Ectodermal cell (in vitro differentiated cells): ENCODE results near the gene TBX2.

Source experiments
- H3K27ac ChIP-seq: 2 replicates; pipeline ENCODE4 v1.7.0; 2013; ENCODE audit warnings: mild to moderate bottlenecking, low read depth, low read length; ENCODE audit not compliant: insufficient read depth, poor library complexity, severe bottlenecking
- H3K27me3 ChIP-seq: 2 replicates; pipeline ENCODE4 v1.7.0; 2013; ENCODE audit warnings: mild to moderate bottlenecking, low read length; ENCODE audit not compliant: insufficient read depth, control insufficient read depth, poor library complexity, severe bottlenecking
- H3K36me3 ChIP-seq: one replicate; pipeline ENCODE4 v1.7.0; 2013; ENCODE audit warnings: low read length; ENCODE audit not compliant: control insufficient read depth, insufficient read depth
- H3K4me1 ChIP-seq: one replicate; pipeline ENCODE4 v1.7.0; 2013; ENCODE audit warnings: low read length; ENCODE audit not compliant: control insufficient read depth, insufficient read depth
- H3K4me3 ChIP-seq: 2 replicates; pipeline ENCODE4 v1.7.0; 2013; ENCODE audit warnings: low read depth, low read length, control low read depth; ENCODE audit not compliant: insufficient read depth
- H3K9me3 ChIP-seq: 2 replicates; pipeline ENCODE4 v1.7.0; 2013; ENCODE audit warnings: mild to moderate bottlenecking, low read length, moderate library complexity; ENCODE audit not compliant: control insufficient read depth
- WGBS, 2 experiments: methylation state at CpG; one replicate each; pipeline ENCODE4 v1.1.7; 2013; ENCODE audit warnings: missing lambda C conversion rate in 2 of 2; 5-methylcytosine and 5-hydroxymethylcytosine counted together

Gene TBX2

DNA sequence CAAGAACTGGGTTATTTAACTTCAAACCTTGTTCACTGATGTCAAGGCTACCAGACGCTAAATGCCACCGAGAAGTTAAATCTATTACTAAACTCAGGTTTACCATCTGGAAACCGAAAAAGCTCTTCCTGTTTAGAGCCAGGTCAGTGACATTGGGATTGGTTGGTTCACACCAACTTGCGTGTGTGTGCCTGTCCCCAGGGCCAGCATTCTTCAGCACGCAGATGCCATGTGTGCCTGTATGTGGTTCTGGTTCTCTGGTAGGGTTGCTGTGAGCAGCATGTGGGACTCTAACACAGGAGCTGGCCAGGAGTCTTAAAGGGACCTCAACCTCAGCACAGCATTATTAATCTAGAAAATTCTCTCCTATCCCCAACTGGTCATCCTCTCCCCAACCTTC lies 18.1 kb upstream of the TBX2 start:
- no peaks in the 10 kb centered on the region for H3K36me3 ChIP-seq
- no peaks in the 10 kb centered on the region for H3K27me3 ChIP-seq
- no peaks in the 10 kb centered on the region for H3K4me1 ChIP-seq
- 94 to 97% methylated on average over 5 of the region's 5 CpGs for WGBS, 2 experiments
- H3K4me3 ChIP-seq: no peak overlapping the region
- H3K27ac ChIP-seq: no peak overlapping the region
- H3K9me3 ChIP-seq: no peaks in the 10 kb centered on the region

DNA sequence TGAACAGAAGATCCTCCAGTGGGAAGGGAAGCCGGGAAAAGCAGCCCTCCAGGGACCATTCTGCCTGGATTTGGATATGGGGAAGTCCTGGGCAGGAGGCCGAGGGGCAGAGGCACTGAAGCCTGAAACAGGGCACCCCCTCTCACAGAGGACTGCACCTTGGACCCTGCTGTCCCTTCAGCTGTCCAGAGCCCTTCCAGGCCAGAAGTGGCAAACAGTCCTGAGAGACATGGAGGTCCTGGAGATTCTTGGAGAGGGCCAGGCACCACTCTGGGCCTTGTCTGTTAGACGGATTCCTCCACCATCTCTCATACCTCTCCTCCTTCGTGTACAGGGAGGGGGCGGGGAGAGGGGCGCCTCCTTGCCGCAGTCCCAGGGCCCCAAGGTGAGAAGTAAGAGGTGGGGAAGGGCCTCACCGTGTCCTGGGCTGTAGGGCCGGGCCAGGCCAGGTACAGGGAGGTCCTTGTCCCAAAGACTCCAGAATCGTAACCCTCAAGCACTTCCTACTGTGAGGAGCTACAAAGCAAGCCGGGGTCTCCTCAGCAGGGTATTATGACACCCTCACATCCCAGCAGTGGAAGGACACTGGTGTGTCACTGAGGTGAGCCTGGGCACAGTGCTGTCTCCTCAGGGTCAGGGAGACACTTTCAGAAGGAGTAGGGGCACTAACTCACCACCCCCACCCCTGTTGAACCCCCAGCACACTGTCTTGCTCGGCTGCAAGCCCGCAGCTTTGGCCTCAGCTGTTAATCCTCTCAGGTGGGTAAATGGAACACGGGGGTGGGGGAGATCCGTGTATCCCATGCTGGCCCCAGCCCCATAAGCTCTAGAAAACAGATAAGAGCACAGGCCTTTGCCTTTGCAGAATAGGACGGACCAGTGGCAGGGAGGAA lies 16.6 kb upstream of the TBX2 start:
- no peaks in the 10 kb centered on the region for H3K9me3 ChIP-seq
- no peaks in the 10 kb centered on the region for H3K27me3 ChIP-seq
- no peak overlapping the region for H3K27ac ChIP-seq
- H3K4me3 ChIP-seq: no peak overlapping the region
- no peaks in the 10 kb centered on the region for H3K4me1 ChIP-seq
- no peaks in the 10 kb centered on the region for H3K36me3 ChIP-seq
- 92% methylated on average over 16 of the region's 16 CpGs for whole genome bisulfite sequencing, 2 experiments

DNA sequence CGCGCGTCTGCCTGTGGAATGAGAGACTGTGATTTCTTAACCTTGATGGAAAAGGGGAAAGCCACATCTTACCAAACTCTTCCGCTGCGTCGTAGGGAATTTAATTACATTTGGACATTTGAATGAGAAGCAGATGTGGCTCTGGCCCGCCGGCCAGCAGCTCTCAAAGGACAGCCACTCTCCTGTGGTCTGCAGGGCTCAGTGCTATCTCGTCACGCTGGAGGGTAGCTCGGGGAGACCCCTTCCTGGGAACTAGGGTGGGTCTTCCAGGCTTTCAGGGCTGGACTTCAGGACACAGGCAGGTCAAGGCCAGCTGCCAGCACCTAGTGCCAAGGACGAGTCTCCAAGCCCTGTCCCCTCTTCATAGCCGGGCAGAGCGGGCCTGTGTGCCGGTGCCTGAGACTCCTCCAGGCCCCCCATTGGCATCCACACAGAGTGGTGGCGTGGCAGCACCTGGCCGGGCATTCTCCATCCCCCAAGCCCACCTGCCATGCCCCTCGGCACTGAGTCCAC lies 15.9 kb upstream of the TBX2 start:
- H3K36me3 ChIP-seq: no peaks in the 10 kb centered on the region
- H3K27me3 ChIP-seq: no peaks in the 10 kb centered on the region
- no peak overlapping the region for H3K4me3 ChIP-seq
- no peaks in the 10 kb centered on the region for H3K9me3 ChIP-seq
- H3K27ac ChIP-seq: no peak overlapping the region
- 94 to 97% methylated on average over 18 of the region's 18 CpGs for WGBS, 2 experiments
- H3K4me1 ChIP-seq: no peaks in the 10 kb centered on the region

DNA sequence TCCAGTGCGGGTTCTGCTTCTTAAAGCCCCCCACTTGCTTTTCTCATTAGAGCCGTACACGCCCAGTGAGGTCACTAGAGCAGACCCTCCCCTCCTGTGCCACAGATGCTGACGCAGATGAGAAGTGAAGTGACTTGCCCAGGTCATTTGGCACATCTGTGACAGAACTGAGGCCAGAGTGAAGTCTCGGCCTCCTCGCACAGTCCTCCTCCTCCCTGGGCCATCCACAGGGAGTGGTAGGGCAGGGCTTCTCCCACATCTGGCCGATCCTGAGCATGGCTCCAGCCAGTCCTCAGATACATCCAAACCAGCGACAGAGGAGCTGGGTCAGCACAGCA lies 15.3 kb upstream of the TBX2 start:
- no peaks in the 10 kb centered on the region for H3K4me1 ChIP-seq
- no peaks in the 10 kb centered on the region for H3K36me3 ChIP-seq
- no peaks in the 10 kb centered on the region for H3K27me3 ChIP-seq
- H3K27ac ChIP-seq: no peak overlapping the region
- 92 to 93% methylated on average over 8 of the region's 8 CpGs for WGBS, 2 experiments
- no peaks in the 10 kb centered on the region for H3K9me3 ChIP-seq
- H3K4me3 ChIP-seq: no peak overlapping the region

DNA sequence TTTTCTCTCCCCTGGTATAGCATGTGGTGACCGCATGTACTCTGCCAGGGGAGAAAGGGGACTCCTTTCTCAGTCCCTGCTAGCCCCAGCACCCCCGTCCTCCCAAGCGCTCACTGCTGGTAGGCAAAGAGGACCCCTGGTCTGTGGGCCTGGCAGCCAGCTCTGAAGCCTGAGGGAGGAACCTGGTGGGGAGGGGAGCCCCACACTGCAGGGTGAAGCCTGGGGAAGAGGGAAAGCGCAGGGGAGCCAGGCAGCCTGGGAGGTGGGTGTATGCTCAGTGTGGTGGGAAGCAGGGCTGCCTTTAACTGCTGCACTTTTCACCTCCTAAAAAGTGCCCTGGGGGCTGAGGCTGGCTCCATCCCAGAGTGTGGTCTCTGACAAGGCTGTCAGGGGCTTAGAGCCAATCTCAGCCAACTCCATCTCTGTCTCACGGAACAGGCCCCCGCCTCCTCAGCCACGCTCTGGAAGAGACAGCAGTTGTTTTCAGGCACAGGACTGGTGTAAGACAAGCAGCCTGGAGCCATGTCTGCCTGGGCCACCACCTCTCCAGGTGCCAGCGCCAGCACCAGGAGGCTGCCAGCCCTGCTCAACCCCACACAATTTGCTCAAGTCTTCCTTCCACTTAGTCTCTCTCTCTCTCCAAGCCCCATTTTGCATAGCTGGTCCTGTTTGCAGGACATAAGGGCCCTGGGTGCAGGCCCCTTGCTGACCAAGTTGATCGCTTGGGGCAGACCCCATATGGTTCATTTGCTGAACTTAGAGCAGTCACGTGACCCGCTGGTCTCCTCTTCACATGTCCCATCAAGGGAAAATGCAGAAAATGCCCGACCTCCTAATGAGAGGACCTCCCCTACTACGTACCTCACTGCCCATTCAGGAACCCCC lies 14.7 kb upstream of the TBX2 start:
- no peaks in the 10 kb centered on the region for H3K9me3 ChIP-seq
- H3K27me3 ChIP-seq: no peaks in the 10 kb centered on the region
- WGBS, 2 experiments: 87% methylated on average over 13 of the region's 13 CpGs
- no peak overlapping the region for H3K4me3 ChIP-seq
- H3K27ac ChIP-seq: no peak overlapping the region
- no peaks in the 10 kb centered on the region for H3K36me3 ChIP-seq
- no peaks in the 10 kb centered on the region for H3K4me1 ChIP-seq

DNA sequence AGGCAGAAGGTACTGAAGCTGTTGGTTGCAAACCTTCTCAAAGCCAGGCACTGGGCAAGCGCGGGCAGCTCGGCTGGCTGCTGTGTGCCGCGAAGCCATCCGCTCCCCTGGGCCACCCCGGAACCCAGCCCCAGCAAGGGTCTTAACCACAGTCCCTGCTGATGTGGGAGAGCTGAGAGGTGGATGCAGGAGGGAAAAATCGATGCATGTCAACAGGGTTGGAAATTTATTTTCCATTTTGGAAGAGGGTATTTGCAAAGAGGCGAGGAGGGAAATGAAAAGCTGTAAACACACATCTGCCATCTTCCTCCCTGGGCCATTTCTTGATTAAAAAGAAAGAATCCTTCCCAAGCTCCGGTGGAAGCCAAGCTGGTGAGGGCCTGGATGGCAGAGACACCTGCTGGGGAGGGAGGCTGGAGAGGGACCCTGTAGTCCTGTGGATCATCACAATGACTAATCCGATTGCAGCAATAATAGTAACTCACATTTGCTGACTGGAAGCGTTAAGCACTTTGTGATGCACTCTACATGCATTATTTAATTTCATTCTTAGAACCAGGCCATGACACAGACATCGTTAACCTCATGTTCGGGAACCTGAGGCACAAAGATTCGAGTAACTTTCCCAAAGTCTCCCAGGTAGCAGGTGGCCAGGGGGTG lies 13.9 kb upstream of the TBX2 start:
- Histone ChIP-seq H3K27ac (no peak overlapping the region), H3K36me3 (no peaks in the 10 kb centered on the region), H3K9me3 (no peaks in the 10 kb centered on the region), H3K4me3 (no peak overlapping the region), H3K27me3 (no peaks in the 10 kb centered on the region), H3K4me1 (no peaks in the 10 kb centered on the region)
- 94% methylated on average over 15 of the region's 15 CpGs for WGBS, 2 experiments

DNA sequence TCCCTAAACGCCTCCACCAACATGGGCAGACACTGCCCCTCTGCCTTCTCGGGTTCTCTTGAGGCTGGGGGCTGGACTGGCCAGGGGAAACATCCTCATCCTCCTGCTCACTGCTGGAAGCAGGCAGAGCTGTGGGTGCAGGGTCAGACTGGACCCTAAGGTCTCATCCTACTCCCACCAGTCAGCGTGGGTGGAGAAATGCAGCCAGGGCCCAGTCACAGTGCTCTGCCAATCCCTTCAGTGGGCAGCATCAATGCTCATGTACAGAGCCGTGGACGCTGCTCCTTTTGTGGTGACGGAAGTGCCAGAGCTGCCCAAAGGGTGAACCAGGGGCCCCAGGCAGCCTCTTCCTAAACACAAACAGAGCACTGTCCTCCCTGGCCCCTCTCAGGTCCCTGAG lies 13.4 kb upstream of the TBX2 start:
- Histone ChIP-seq H3K9me3 (no peaks in the 10 kb centered on the region), H3K36me3 (no peaks in the 10 kb centered on the region), H3K27ac (no peak overlapping the region), H3K4me1 (no peaks in the 10 kb centered on the region), H3K4me3 (no peak overlapping the region), H3K27me3 (no peaks in the 10 kb centered on the region)
- WGBS, 2 experiments: 88 to 89% methylated on average over 6 of the region's 6 CpGs

DNA sequence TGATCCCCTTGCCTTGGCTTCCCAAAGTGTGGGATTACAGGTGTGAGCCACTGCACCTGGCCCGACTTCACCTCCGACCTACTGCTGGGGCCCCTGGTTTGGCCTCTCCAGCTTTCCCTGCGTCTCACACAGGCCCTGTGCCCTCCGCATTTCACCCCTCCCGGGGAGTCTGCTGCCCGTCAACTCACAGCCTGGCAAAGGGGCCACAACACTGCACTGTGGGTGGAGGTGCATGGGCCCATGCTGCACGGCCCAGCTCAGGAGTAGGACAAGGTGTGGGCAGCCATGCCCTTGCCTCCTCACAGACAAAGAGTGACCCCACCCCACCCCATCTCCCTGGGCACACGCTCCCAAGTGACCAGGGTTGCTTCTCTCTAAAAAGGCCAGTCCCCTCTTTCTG lies 12.6 kb upstream of the TBX2 start:
- no peaks in the 10 kb centered on the region for H3K9me3 ChIP-seq
- no peaks in the 10 kb centered on the region for H3K4me1 ChIP-seq
- 95 to 96% methylated on average over 8 of the region's 8 CpGs for WGBS, 2 experiments
- H3K36me3 ChIP-seq: no peaks in the 10 kb centered on the region
- H3K27ac ChIP-seq: no peak overlapping the region
- no peak overlapping the region for H3K4me3 ChIP-seq
- no peaks in the 10 kb centered on the region for H3K27me3 ChIP-seq

DNA sequence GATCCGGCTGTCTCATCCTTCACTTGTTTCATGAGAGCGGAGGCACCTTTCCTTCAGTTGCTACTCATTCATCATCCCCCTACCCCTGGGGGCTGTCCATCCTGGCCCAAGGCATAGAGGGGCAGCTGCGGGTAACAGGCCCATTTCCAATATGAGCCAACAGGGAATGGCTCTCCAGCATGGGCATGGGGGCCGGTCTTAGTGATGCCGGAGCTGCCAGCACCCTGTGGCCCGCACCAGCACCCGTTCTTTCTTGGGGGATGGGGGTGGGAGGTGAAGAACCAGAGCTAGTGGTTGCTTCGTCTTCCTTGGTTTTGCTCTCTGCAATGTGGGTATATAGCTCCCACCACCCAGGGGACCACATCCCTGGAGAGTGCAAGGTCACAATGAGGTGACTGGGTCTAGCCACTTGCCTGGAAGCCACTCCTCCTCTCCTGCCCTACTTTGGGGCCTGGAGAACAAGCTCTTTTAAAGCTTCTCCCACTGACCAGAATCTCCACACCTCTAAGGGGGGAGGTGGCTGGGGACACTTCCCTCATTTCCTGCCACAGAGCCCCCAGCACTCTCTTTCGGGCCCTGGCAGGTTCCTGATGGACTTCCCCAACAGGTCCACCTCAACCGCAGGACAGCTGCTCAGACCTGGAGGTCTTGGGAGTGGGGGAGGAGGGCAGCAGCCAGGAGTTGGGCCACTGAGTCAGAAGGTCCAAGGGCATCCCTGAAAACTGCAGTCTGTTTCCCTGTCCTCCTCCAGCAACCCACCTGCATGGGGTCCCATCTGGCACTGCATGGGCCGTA lies 11.9 kb upstream of the TBX2 start:
- peaks cover 3% of the 10 kb centered on the region for H3K27me3 ChIP-seq
- H3K27ac ChIP-seq: no peak overlapping the region
- no peaks in the 10 kb centered on the region for H3K9me3 ChIP-seq
- no peaks in the 10 kb centered on the region for H3K4me1 ChIP-seq
- WGBS, 2 experiments: 95 to 96% methylated on average over 11 of the region's 11 CpGs
- no peaks in the 10 kb centered on the region for H3K36me3 ChIP-seq
- no peak overlapping the region for H3K4me3 ChIP-seq
